Stomach (tissue), 9 donors: ENCODE data around the gene MOGAT1. TPM values are rescaled to one million over a fixed set of nuclear protein-coding genes. Genes with fewer than 3 reads are reported as not detected.

Source experiments
- DNase-seq, 2 donors: peaks; one replicate each; pipeline versions ENCODE4 v3.0.0 to v3.0.0-alpha.2; 2013 to 2019
- H3K27ac ChIP-seq, 5 donors: fragments of 200-600 bp in 4 of 5; sonication (generic) in 4 of 5; one replicate each; pipeline ENCODE4 v1.5.1; 2013 to 2019; ENCODE audit warnings: mild to moderate bottlenecking in 1 of 5, moderate library complexity in 1 of 5
- H3K27me3 ChIP-seq, 3 donors: fragments of 200-600 bp; sonication (generic); one replicate each; pipeline ENCODE4 v1.5.1; 2017 to 2019; ENCODE audit warnings: mixed run types in 1 of 3
- H3K36me3 ChIP-seq, 4 donors: fragments of 200-600 bp; sonication (generic); 1 replicate in 3 of 4; 2 replicates in 1 of 4; pipeline ENCODE4 v1.5.1; 2016 to 2019
- H3K4me1 ChIP-seq, 4 donors: fragments of 200-600 bp; sonication (generic); one replicate each; pipeline ENCODE4 v1.5.1; 2016 to 2019
- H3K4me3 ChIP-seq, 4 donors: fragments of 200-600 bp; sonication (generic) in 3 of 4; one replicate each; pipeline ENCODE4 v1.5.1; 2016 to 2019; ENCODE audit warnings: mild to moderate bottlenecking in 1 of 4
- H3K9me3 ChIP-seq, 4 donors: fragments of 200-600 bp; sonication (generic); one replicate each; pipeline ENCODE4 v1.5.1; 2016 to 2019
- CTCF ChIP-seq, 7 experiments: fragments of 450-650 bp in 4 of 7; fragments of 200-600 bp in 3 of 7; sonication (generic) in 3 of 7; IDR thresholded peaks; one replicate each; pipeline ENCODE4 v1.5.1; 2016 to 2019; ENCODE audit warnings: antibody characterized with exemption in 7 of 7, control low read depth in 2 of 7, mild to moderate bottlenecking in 1 of 7
- EP300 ChIP-seq: sonication (generic); formaldehyde crosslinking; IDR thresholded peaks from one replicate; pipeline ENCODE4 v1.6.1; 2017; ENCODE audit warnings: antibody characterized with exemption
- POLR2A ChIP-seq, 4 donors: fragments of 450-650 bp; IDR thresholded peaks; one replicate each; pipeline ENCODE4 v1.6.1; 2016; ENCODE audit warnings: antibody characterized with exemption in 4 of 4, control low read depth in 2 of 4, mild to moderate bottlenecking in 1 of 4, moderate library complexity in 1 of 4
- POLR2AphosphoS5 ChIP-seq, 3 donors: sonication (generic); formaldehyde crosslinking; IDR thresholded peaks; one replicate each; pipeline ENCODE4 v1.6.1; 2016; ENCODE audit warnings: antibody characterized with exemption in 3 of 3
- WGBS, 5 donors: extraction: QIAGEN DNeasy Blood & Tissue Kit in 3 of 5; methylation state at CpG; one replicate each; pipeline versions ENCODE4 v1.1.5 to v1.1.7; 2013 to 2018; 5-methylcytosine and 5-hydroxymethylcytosine counted together
- intact Hi-C: fragments of 100-400 bp; cut with DNase I; formaldehyde crosslinking; loops from one replicate; pipeline ENCODE4 v1.15.1; 2023; ENCODE audit warnings: low total_unique reads
- polyA plus RNA-seq, 3 donors: library from polyadenylated mRNA; stranded (reverse); fragments of 200-250 nt; gene quantifications; one replicate each; pipeline ENCODE4 v1.2.3, GENCODE V29; 2013
- total RNA-seq, 5 donors: library from RNA; depleted of rRNA; stranded (reverse); fragments of >200 nt; gene quantifications; one replicate each; pipeline versions ENCODE4 v1.1.0 to v1.2.3, GENCODE V29; 2014 to 2016
- donor health status: healthy with polysubstance abuse.
- donor health status: Bipolar disorder and iron deficiency.
- donor health status: healthy.

Gene MOGAT1
- total and polyA plus RNA-seq, 8 donors, result 0.15 to 1.8 TPM; not detected in 6

GRCh38 chr2:222693837-222694236 lies 22.4 kb downstream of the MOGAT1 start:
- H3K9me3 ChIP-seq, result no peaks in the 10 kb centered on the region
- H3K27me3 ChIP-seq, result no peaks in the 10 kb centered on the region
- peaks cover 0 to 15% (median 5%) of the 10 kb centered on the region in 4 donors for H3K4me1 ChIP-seq
- no peak overlapping the region for H3K4me3 ChIP-seq
- WGBS, 5 donors, result 80 to 97% (median 91%) methylated on average over 1 of the region's 1 CpG
- intact Hi-C loops, result no loop called here
- H3K36me3 ChIP-seq, result no peaks in the 10 kb centered on the region
- TF ChIP-seq CTCF (IDR thresholded peaks at IDR 0.05), result no peak
- TF ChIP-seq POLR2AphosphoS5 (IDR thresholded peaks at IDR 0.05), result no peak
- no peak for TF ChIP-seq POLR2A (IDR thresholded peaks at IDR 0.05)
- no peak for TF ChIP-seq EP300
- no peak for DNase-seq
- H3K27ac ChIP-seq, result no peak overlapping the region

GRCh38 chr2:222698276-222698675 lies 26.8 kb downstream of the MOGAT1 start:
- no peak for DNase-seq
- intact Hi-C loops, result no loop called here
- H3K9me3 ChIP-seq, result no peaks in the 10 kb centered on the region
- peaks cover 0 to 20% (median 10%) of the 10 kb centered on the region in 4 donors for H3K4me1 ChIP-seq
- H3K36me3 ChIP-seq, result no peaks in the 10 kb centered on the region
- no peak overlapping the region for H3K4me3 ChIP-seq
- 80 to 88% (median 85%) methylated on average over 4 of the region's 4 CpGs for WGBS, 5 donors
- TF ChIP-seq POLR2AphosphoS5 (IDR thresholded peaks at IDR 0.05), result no peak
- no peak for TF ChIP-seq POLR2A (IDR thresholded peaks at IDR 0.05)
- TF ChIP-seq EP300, result no peak
- no peak for TF ChIP-seq CTCF (IDR thresholded peaks at IDR 0.05)
- no peaks in the 10 kb centered on the region for H3K27me3 ChIP-seq
- no peak overlapping the region for H3K27ac ChIP-seq

GRCh38 chr2:222701233-222701632 lies 29.8 kb downstream of the MOGAT1 start:
- WGBS, 5 donors, result 38 to 56% (median 48%) methylated on average over 1 of the region's 1 CpG
- TF ChIP-seq EP300 (no peak), CTCF (IDR thresholded peaks at IDR 0.05) (no peak), POLR2AphosphoS5 (IDR thresholded peaks at IDR 0.05) (no peak), POLR2A (IDR thresholded peaks at IDR 0.05) (no peak)
- Histone ChIP-seq H3K27ac (no peak overlapping the region), H3K36me3 (no peaks in the 10 kb centered on the region), H3K4me3 (no peak overlapping the region), H3K4me1 (peaks cover 7 to 25% (median 18%) of the 10 kb centered on the region in 4 donors), H3K27me3 (no peaks in the 10 kb centered on the region), H3K9me3 (no peaks in the 10 kb centered on the region)
- no peak for DNase-seq
- intact Hi-C loops, result no loop called here

- H3K27me3 ChIP-seq, result no peaks in the 10 kb centered on the region
- TF ChIP-seq EP300 (no peak), POLR2AphosphoS5 (IDR thresholded peaks at IDR 0.05) (no peak), POLR2A (IDR thresholded peaks at IDR 0.05) (no peak), CTCF (IDR thresholded peaks at IDR 0.05) (no peak)
- no peaks in the 10 kb centered on the region for H3K36me3 ChIP-seq
- H3K27ac ChIP-seq, result no peak overlapping the region
- H3K4me3 ChIP-seq, result no peak overlapping the region
- DNase-seq, result no peak
- H3K4me1 ChIP-seq, result peaks cover 7 to 25% (median 18%) of the 10 kb centered on the region in 4 donors
- H3K9me3 ChIP-seq, result no peaks in the 10 kb centered on the region
- WGBS, 5 donors, result 61 to 71% (median 69%) methylated on average over 5 of the region's 5 CpGs
- intact Hi-C loops, result no loop called here
Measured at GRCh38 chr2:222701721-222702131, 30.3 kb downstream of the MOGAT1 start.
